GM12891 (cell line): ENCODE measurements around the gene ISY1.
A peak's percentile ranks its signal among the peaks of the same experiment; 100 is the strongest.

ENCODE experiments used
- DNase-seq: peaks from one replicate; pipeline ENCODE4 v3.0.0; 2011; ENCODE audit warnings: low spot score; ENCODE audit not compliant: insufficient read length
- FAIRE-seq: peaks from 2 replicates; lab custom pipeline; 2011; peaks lifted over from hg19 to GRCh38; lab: Jason Lieb, UNC
- PAX5 ChIP-seq: IDR thresholded peaks from 2 replicates; pipeline ENCODE4 v1.6.1; 2011; ENCODE audit warnings: low read length, moderate library complexity, mild to moderate bottlenecking; ENCODE audit not compliant: insufficient read depth, severe bottlenecking
- POLR2A ChIP-seq: IDR thresholded peaks from 2 replicates; pipeline ENCODE4 v1.6.1; 2011; ENCODE audit warnings: low read depth, low read length, control low read depth
- POLR2AphosphoS5 ChIP-seq: IDR thresholded peaks from 2 replicates; pipeline ENCODE4 v1.6.1; 2011; ENCODE audit warnings: low read depth, low read length, control low read depth
- POU2F2 ChIP-seq: IDR thresholded peaks from 2 replicates; pipeline ENCODE4 v1.6.1; 2011; ENCODE audit warnings: low read depth, mild to moderate bottlenecking, control low read depth, low read length, moderate library complexity
- SPI1 ChIP-seq: IDR thresholded peaks from 2 replicates; pipeline ENCODE4 v1.6.1; 2011; ENCODE audit warnings: low read depth, low read length, control low read depth
- TAF1 ChIP-seq: IDR thresholded peaks from 2 replicates; pipeline ENCODE4 v1.6.1; 2011; ENCODE audit warnings: low read depth, low read length, control low read depth

ISY1 gene

DNA sequence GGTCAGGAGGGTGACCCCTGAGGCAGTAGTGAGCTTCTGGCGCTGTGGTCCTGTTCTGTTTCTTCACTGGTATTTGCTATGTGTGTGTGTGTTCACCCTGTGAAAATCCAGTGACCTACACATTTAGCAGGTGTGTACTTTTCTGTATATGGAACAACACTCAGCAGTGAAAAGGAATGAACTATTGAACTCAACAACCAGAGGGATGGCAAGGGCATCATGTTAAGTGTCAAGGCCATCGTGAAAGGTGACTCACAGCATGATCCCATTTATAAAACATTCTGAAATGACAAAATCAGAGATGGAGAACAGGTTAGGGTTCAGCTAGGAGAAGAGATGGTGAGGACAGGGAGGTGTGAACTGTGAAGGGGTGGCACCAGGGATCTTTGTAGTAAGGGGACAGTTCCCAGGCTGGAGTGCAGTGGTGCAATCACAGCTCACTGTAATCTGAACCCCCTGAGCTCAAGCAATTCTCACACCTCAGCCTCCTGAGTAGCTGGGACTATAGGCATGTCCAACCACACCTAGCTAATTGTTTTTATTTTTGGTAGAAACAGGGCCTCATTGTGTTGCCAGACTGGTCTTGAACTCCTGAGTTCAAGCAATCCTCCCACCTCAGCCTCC, 29.3 kb downstream of the ISY1 start:
- DNase-seq (no peak), FAIRE-seq (no peak)
- TF ChIP-seq TAF1 (no peak), SPI1 (no peak), POLR2A (no peak), POU2F2 (no peak), PAX5 (no peak), POLR2AphosphoS5 (no peak)

DNA sequence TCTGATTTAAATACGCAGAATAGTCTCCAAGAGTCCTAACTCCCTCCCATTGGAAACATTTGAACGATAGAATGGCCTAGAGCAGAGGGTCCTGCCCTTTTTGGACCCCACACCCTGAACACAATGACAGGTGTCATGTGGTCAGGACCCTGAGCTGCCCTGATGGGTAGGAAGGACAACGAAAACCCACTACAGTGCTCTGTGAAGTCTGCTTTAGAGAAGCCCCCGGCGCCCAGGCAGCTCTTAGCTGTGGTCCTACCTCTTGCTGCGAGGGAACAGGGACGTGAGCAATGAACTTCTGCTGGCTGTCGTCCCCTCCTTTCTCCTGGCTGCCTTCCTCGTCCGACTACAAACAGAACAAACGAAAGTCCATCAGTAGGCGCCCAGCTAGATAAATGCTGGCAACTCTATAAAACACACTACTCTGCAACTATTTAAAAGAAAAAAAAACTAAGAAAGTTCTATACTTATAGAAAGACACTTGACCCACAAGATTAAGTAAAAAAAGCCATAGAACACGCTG, 30.5 kb downstream of the ISY1 start:
- DNase-seq = no peak
- TF ChIP-seq PAX5 (no peak), TAF1 (no peak), POLR2AphosphoS5 (no peak), POU2F2 (no peak), SPI1 (no peak), POLR2A (no peak)

DNA sequence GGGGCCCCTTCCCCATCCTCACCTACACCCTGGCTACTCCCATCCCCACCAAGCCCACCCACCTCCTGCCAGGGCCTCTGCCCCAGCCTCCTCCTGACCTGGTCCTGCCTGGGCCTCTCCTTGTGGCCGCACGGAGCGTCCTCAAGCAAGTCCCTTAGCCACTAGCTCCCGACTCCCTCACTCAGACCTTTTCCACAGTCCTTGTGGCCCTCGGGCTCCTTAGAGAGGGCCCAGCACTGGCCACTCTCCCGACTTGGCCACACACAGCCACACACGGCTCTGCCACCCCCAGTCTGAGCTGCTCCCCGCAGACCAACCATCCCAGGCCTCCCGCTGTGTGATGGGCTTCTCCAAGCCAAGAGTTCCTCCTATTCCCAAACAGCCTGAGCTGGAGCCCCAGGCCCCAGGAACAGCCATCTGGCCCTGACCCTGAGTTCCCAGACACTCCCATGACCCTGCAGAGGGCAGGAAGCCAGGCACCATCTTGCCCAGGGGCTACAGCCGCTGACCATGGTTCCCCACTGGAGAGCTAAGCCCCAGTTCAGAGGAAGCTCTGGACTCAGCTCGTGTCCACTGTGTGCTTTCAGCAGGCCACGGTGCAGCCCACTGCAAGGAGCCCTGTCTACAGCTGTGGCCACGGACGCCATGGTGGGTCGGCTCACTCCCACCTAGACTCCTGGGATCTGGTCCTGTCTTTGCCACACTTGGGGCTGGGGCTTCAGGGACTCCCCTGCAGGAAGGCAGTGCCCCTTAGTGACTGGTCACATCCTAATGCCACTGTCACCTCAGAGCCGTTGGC, 32.3 kb downstream of the ISY1 start:
- DNase-seq (no peak), FAIRE-seq (no peak)
- TF ChIP-seq POLR2A (no peak), POU2F2 (no peak), PAX5 (no peak), POLR2AphosphoS5 (no peak), TAF1 (no peak), SPI1 (no peak)

More for the DNA sequence above, 30.5 kb downstream of the ISY1 start:
- no peak for FAIRE-seq

DNA sequence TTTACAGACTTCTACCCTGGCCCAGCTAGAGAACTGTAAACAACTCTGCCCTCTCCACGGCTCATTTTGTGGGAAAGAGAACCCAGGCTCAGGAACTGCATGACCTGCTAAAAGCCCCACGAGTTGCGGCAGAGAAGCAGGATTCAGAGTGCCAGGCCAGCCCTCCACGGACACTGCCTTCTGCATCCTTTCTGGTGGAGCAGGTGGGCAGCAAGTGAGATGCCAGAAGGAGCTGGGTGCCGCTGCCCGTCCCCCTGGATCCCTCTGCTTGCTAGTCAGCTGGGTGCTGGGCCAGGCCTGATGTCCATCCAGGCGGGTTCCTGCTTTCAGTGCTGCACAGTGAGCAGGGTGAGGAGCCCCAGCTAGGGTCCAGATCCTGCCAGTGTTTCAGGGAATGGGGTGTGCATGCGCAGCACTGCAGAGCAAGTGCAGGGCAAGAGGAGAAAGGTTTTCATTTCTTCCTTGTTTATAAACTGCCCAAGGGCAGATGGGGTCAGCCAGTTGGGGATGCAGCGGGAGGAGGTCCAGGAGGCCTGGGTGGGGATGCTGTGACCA, 34.1 kb downstream of the ISY1 start:
- no peak for FAIRE-seq
- no peak for DNase-seq
- no peak for TF ChIP-seq SPI1
- no peak for TF ChIP-seq TAF1
- no peak for TF ChIP-seq POLR2AphosphoS5
- TF ChIP-seq PAX5 = no peak
- no peak for TF ChIP-seq POU2F2
- TF ChIP-seq POLR2A = no peak

DNA sequence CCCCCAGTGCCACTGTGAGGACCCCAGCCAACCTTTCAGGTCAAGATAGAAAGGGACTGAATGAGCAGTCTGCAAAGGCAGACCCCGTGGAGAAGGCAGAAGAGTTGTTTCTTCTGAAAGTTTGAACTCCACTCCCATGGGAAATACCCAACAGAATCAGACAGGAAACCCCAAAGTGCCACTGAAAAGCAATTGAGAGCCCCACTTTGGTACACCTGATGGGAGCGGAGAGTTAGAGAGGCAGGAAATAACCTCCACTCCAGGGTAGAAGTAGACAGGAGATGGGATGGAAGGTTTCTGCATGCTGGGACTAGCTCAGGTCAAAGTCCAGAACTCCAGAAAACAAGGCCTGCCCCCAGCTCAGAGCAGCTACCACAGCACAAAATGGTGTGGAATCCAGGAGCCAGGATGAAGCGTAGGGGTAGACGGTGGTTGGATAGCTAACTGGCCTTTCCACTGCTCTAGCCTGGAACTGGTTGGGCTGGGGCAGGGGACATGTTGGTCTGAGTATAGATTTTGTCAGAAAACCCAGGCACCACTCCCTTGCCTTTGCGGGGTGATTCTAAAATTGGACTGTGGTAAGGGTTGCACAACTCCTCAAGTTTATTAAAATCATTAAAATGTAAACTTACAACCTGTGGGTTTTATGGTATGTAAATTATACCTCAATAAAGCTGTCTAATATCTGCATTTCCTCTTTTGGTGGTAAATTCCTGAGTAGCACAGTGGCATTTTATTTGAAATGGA, 37.4 kb downstream of the ISY1 start:
- FAIRE-seq (peak; percentile 76), DNase-seq (no peak)
- TF ChIP-seq SPI1 (peak; percentile 60; the same call in 1 of the 2 replicates), POU2F2 (no peak)

DNA sequence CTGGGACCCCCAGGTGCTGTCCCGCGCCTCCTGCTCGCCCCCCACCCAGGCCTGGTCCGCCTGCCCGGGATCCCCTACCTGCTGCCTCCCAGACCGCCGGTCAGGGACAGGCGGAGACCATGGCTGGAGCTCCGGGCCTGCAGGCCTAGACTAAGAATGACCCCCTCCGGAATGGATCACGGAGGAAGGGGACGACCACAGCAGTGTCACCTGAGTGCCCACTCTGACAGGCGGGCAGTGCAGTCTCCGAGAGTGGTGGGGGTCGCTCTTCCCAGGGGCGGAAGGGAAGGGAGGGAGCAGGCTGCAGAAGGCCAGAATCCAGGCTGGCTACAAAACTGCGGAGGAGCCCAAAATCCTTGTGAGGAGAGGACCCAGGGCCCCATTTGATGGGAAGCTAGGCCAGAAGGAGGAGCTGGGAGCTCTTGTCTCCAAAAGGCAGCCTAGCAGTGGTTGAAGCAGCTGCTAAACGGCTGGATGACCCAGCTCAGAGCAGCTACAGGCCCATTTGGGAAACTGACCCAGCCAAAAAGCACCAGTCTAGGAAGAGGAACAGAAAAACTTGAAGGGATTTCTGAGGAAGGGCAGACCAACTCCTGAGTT, 38.4 kb downstream of the ISY1 start:
- no peak for FAIRE-seq
- TF ChIP-seq SPI1 (0 out of 2 replicates have a peak, but pooled peaks have one; percentile 10), TAF1 (no peak), POLR2A (no peak), PAX5 (no peak), POU2F2 (no peak), POLR2AphosphoS5 (no peak)
- DNase-seq = no peak

DNA sequence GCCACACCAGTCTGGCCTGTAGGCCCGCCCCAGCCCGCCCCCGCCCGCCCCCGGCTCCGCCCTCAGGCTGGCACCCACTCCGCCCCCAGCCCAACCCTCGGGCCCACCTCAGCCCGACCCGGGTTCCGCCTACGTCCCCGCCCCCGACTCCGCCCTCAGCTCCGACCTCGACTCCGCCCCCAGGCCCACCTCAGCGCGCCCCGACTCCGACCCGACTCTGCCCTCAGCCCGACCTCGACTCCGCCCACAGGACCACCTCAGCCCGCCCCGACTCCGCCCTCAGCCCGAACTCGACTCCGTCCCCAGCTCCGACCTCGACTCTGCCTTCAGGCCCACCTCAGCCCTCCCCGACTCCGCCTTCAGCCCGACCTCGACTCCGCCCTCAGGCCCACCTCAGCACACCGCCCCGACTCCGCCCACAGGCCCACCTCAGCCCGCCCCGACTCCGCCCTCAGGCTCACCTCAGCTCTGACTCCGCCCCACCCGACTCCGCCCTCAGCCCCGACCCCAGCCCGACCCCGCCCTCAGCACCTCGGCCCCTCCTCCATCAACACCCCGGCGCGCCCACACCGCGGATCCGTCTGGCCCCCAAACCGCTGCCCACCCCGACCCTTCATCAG, 39.0 kb downstream of the ISY1 start, which contains the start of gene RAB43:
Gene RAB43, minus strand, starts transcription at position 13 of the 620 bp plus-strand sequence. CDS start 315 bp downstream, outside the sequence.
- FAIRE-seq (peak; percentile 93), DNase-seq (peak; percentile 89)
- TF ChIP-seq POU2F2 (no peak), POLR2A (no peak), SPI1 (no peak), PAX5 (no peak), POLR2AphosphoS5 (no peak)

DNA sequence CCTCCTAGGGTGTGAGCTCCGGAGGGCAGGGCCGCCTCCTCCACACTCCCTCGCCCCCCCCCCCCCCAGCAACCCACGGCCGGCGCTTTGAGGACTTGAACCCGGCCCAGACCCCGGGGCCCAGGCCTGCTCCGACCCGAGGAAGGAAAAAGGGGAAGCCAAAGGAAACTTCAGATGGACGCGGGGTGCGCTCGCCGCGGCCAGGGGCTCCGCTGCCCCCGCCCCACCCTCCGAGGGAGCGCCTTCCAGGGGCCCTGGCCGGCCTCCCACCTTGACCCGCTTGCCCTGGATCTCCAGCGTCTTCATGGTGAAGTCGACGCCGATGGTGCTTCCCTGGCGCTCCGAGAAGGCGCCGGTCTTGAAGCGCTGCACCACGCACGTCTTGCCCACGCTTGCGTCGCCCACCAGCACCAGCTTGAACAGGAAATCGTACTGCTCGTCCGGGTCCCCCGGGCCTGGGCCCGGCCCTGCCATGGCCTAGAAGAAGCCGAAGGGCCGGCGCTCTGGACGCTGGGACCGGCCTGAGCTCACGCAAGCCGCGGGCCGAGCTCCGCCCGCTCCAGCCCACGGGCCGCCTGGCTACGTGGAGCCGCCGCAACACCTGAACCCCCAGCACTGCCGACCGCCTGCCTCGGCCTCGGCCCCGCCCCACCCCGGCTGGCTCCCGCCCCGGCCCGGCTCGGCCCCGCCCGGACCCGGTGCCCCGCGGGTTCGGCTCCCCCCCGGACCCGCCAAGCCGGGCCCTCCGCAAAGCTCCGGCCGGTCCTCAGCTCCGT, 39.7 kb downstream of the ISY1 start:
- DNase-seq (no peak), FAIRE-seq (no peak)

More for the DNA sequence above, 39.7 kb downstream of the ISY1 start:
- TF ChIP-seq POU2F2 (no peak), TAF1 (no peak), PAX5 (no peak), POLR2AphosphoS5 (no peak), SPI1 (no peak; the same call in 1 of the 2 replicates), POLR2A (no peak)
